K562 (cell line): ENCODE measurements around the gene MED12. TPM values are rescaled to one million over a fixed set of nuclear protein-coding genes. Genes with fewer than 3 reads are reported as not detected.

ENCODE experiments used
- CC2D1A ChIP-seq: fragments of 450-650 bp; IDR thresholded peaks from 2 replicates; pipeline ENCODE4 v1.6.1; 2017; ENCODE audit warnings: mild to moderate bottlenecking
- CUX1 ChIP-seq: fragments of 200-800 bp; sonication (Bioruptor generic); IDR thresholded peaks from 2 replicates; pipeline ENCODE4 v1.6.1; 2016; ENCODE audit warnings: missing genetic modification characterization, missing compliant biosample characterization
- FOSL1 ChIP-seq: fragments of 200-800 bp; sonication (Bioruptor generic); conservative IDR thresholded peaks from 2 replicates; pipeline ENCODE4 v1.6.1; 2016; ENCODE audit warnings: missing genetic modification characterization, missing compliant biosample characterization
- HMG20B ChIP-seq: fragments of 250-450 bp; sonication (Bioruptor Pico); IDR thresholded peaks from 2 replicates; pipeline ENCODE4 v1.5.0; 2021; ENCODE audit warnings: mild to moderate bottlenecking
- NELFE ChIP-seq: IDR thresholded peaks from 2 replicates; pipeline ENCODE4 v1.6.1; 2011; ENCODE audit warnings: mild to moderate bottlenecking; ENCODE audit not compliant: insufficient read depth, insufficient read length
- NR2C2 ChIP-seq, 2 experiments: fragments of 200-800 bp in 1 of 2; sonication (Bioruptor generic) in 1 of 2; sonication (generic) in 1 of 2; formaldehyde crosslinking in 1 of 2; IDR thresholded peaks; 2 replicates each; pipeline versions ENCODE4 v1.6.1 to v1.8.0; 2016 to 2022; ENCODE audit warnings: mild to moderate bottlenecking in 1 of 2, missing compliant biosample characterization in 1 of 2, missing genetic modification characterization in 1 of 2, missing genetic modification reagents in 1 of 2
- RAD51 ChIP-seq: fragments of 450-650 bp; IDR thresholded peaks from 2 replicates; pipeline ENCODE4 v1.7.1; 2016; ENCODE audit warnings: low read depth, mild to moderate bottlenecking, borderline replicate concordance
- ZNF766 ChIP-seq: fragments of 200-800 bp; sonication (Bioruptor generic); conservative IDR thresholded peaks from 2 replicates; pipeline ENCODE4 v1.6.1; 2016; ENCODE audit warnings: missing genetic modification characterization, missing compliant biosample characterization
- polyA plus RNA-seq, 8 experiments: library from polyadenylated mRNA; depleted of rRNA in 4 of 8; stranded (reverse) in 5 of 8; unstranded in 3 of 8; fragments of >200 nt; fragmentation: Nextera tagmentation in 2 of 8; fragmentation: Illumina TruSeq in 1 of 8; extraction: Ambion mirVana in 2 of 8; extraction: Trizol in 1 of 8; gene quantifications; 2 replicates each; pipeline versions ENCODE4 v1.2.1 to v1.2.3, GENCODE V29; 2011 to 2014; ENCODE audit warnings: inconsistent platforms in 1 of 8, missing spikeins in 1 of 8
- total RNA-seq, 7 experiments: library from RNA; depleted of rRNA in 6 of 7; stranded (reverse); fragments of >200 nt in 6 of 7; fragmentation: Illumina TruSeq in 2 of 7; extraction: Trizol in 2 of 7; gene quantifications; 2 replicates each; pipeline versions ENCODE4 v1.2.1 to v1.2.3, GENCODE V29; 2011 to 2021; ENCODE audit warnings: low replicate concordance in 1 of 7
- TF ChIP-seq, protein P1 (sequence below): fragments of 250-450 bp; sonication (Bioruptor Pico); IDR thresholded peaks from 2 replicates; pipeline ENCODE4 v1.8.0; 2021; ENCODE audit warnings: borderline replicate concordance, mild to moderate bottlenecking, moderate library complexity; ENCODE audit not compliant: poor library complexity, severe bottlenecking
- TF ChIP-seq, protein P2 (sequence below): fragments of 250-450 bp; sonication (Bioruptor Pico); IDR thresholded peaks from 2 replicates; pipeline ENCODE4 v1.5.0; 2020; ENCODE audit warnings: mild to moderate bottlenecking
- TF ChIP-seq, protein P3 (sequence below): fragments of 250-450 bp; sonication (Bioruptor Pico); IDR thresholded peaks from 2 replicates; pipeline ENCODE4 v1.5.1; 2021; ENCODE audit warnings: mild to moderate bottlenecking
- TF ChIP-seq, protein P4 (sequence below): fragments of 450-650 bp; formaldehyde crosslinking; IDR thresholded peaks from 2 replicates; pipeline ENCODE4 v1.4.0; 2022; ENCODE audit warnings: missing genetic modification characterization
- TF ChIP-seq, protein P5 (sequence below), 2 experiments: fragments of 450-650 bp; conservative IDR thresholded peaks; 2 replicates each; pipeline ENCODE4 v1.6.1; 2017; ENCODE audit warnings: mild to moderate bottlenecking in 2 of 2, moderate library complexity in 2 of 2

Gene MED12
- total and polyA plus RNA-seq, 9 of the 15 experiments (the other 6 are each of a cell fraction or from before 2014, with no cell fraction given), result 1.6 to 49.7 (median 8.6) TPM

GRCh38 chrX:71181910-71182799 is 63.8 kb downstream of the MED12 start (continued):
- no peak for TF ChIP-seq CUX1
- TF ChIP-seq, protein P1, sequence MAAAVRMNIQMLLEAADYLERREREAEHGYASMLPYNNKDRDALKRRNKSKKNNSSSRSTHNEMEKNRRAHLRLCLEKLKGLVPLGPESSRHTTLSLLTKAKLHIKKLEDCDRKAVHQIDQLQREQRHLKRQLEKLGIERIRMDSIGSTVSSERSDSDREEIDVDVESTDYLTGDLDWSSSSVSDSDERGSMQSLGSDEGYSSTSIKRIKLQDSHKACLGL (CRISPR knock-in tag), result peak; percentile 23
- TF ChIP-seq, protein P2, sequence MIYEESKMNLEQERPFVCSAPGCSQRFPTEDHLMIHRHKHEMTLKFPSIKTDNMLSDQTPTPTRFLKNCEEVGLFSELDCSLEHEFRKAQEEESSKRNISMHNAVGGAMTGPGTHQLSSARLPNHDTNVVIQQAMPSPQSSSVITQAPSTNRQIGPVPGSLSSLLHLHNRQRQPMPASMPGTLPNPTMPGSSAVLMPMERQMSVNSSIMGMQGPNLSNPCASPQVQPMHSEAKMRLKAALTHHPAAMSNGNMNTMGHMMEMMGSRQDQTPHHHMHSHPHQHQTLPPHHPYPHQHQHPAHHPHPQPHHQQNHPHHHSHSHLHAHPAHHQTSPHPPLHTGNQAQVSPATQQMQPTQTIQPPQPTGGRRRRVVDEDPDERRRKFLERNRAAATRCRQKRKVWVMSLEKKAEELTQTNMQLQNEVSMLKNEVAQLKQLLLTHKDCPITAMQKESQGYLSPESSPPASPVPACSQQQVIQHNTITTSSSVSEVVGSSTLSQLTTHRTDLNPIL (CRISPR knock-in tag), result no peak
- peak; percentile 78 for TF ChIP-seq RAD51
- peak; percentile 98 for TF ChIP-seq FOSL1
- 0 out of 2 replicates have a peak, but pooled peaks have one; percentile 20 for TF ChIP-seq ZNF766
- TF ChIP-seq CC2D1A, result peak; percentile 52; the same call in 1 of the 2 replicates
- no peak for TF ChIP-seq NR2C2 (CRISPR knock-in tag; IDR thresholded peaks at IDR 0.05)
- TF ChIP-seq NR2C2 (tag; IDR thresholded peaks at IDR 0.05), result peak; percentile 39; the same call in 1 of the 2 replicates
- TF ChIP-seq, protein P3, sequence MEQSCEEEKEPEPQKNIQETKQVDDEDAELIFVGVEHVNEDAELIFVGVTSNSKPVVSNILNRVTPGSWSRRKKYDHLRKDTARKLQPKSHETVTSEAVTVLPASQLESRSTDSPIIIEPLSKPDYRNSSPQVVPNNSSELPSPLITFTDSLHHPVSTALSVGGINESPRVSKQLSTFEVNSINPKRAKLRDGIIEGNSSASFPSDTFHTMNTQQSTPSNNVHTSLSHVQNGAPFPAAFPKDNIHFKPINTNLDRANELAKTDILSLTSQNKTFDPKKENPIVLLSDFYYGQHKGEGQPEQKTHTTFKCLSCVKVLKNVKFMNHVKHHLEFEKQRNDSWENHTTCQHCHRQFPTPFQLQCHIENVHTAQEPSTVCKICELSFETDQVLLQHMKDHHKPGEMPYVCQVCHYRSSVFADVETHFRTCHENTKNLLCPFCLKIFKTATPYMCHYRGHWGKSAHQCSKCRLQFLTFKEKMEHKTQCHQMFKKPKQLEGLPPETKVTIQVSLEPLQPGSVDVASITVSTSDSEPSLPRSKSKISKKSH (CRISPR knock-in tag), result no peak
- no peak for TF ChIP-seq HMG20B (CRISPR knock-in tag)
- TF ChIP-seq, protein P4, sequence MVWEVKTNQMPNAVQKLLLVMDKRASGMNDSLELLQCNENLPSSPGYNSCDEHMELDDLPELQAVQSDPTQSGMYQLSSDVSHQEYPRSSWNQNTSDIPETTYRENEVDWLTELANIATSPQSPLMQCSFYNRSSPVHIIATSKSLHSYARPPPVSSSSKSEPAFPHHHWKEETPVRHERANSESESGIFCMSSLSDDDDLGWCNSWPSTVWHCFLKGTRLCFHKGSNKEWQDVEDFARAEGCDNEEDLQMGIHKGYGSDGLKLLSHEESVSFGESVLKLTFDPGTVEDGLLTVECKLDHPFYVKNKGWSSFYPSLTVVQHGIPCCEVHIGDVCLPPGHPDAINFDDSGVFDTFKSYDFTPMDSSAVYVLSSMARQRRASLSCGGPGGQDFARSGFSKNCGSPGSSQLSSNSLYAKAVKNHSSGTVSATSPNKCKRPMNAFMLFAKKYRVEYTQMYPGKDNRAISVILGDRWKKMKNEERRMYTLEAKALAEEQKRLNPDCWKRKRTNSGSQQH (CRISPR knock-in tag), result no peak
- TF ChIP-seq, protein P5, sequence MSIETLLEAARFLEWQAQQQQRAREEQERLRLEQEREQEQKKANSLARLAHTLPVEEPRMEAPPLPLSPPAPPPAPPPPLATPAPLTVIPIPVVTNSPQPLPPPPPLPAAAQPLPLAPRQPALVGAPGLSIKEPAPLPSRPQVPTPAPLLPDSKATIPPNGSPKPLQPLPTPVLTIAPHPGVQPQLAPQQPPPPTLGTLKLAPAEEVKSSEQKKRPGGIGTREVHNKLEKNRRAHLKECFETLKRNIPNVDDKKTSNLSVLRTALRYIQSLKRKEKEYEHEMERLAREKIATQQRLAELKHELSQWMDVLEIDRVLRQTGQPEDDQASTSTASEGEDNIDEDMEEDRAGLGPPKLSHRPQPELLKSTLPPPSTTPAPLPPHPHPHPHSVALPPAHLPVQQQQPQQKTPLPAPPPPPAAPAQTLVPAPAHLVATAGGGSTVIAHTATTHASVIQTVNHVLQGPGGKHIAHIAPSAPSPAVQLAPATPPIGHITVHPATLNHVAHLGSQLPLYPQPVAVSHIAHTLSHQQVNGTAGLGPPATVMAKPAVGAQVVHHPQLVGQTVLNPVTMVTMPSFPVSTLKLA (conservative IDR thresholded peaks at IDR 0.05), result peak in 1 of 2 experiments; percentile 58; a peak in 2 of 4 replicates
- TF ChIP-seq NELFE, result no peak
